Tibial nerve (tissue), 4 donors: ENCODE results near the gene PVRIG.
"Not testable (repeated sequence)": the region's sequence is repeated elsewhere in the genome, so short reads cannot be mapped to it uniquely, and the experiment has no call there.

Source experiments
- CTCF ChIP-seq, 5 experiments: fragments of 200-600 bp in 3 of 5; fragments of 450-650 bp in 2 of 5; sonication (generic) in 3 of 5; IDR thresholded peaks; one replicate each; pipeline ENCODE4 v1.5.1; 2016 to 2019; ENCODE audit warnings: antibody characterized with exemption in 5 of 5, mild to moderate bottlenecking in 3 of 5, moderate library complexity in 2 of 5
- EP300 ChIP-seq, 2 donors: sonication (generic); formaldehyde crosslinking; IDR thresholded peaks; one replicate each; pipeline ENCODE4 v1.6.1; 2017; ENCODE audit warnings: antibody characterized with exemption in 2 of 2, mild to moderate bottlenecking in 1 of 2
- POLR2A ChIP-seq, 2 donors: fragments of 450-650 bp; IDR thresholded peaks; one replicate each; pipeline ENCODE4 v1.6.1; 2017; ENCODE audit warnings: antibody characterized with exemption in 2 of 2, mild to moderate bottlenecking in 2 of 2, moderate library complexity in 2 of 2

GRCh38 chr7:100265851-100266250 is 46.1 kb downstream of the PVRIG start:
- TF ChIP-seq CTCF, POLR2A, EP300 (IDR thresholded peaks at IDR 0.05): not testable (repeated sequence)
